HL-60 (cell line): ENCODE results near the gene KRT37.

Experiments used
- POLR2AphosphoS5 ChIP-seq: IDR thresholded peaks from 2 replicates; pipeline ENCODE4 v1.6.1; 2012; ENCODE audit warnings: low read depth
- SPI1 ChIP-seq: IDR thresholded peaks from 2 replicates; pipeline ENCODE4 v1.6.1; 2012; ENCODE audit warnings: low read depth, mild to moderate bottlenecking, borderline replicate concordance
- TF ChIP-seq, protein P1 (sequence below): IDR thresholded peaks from 2 replicates; pipeline ENCODE4 v1.6.1; 2012; ENCODE audit warnings: low read depth; ENCODE audit not compliant: insufficient replicate concordance
- TF ChIP-seq, protein P2 (sequence below): IDR thresholded peaks from one replicate; pipeline ENCODE4 v1.5.1; 2011; ENCODE audit warnings: low read length, control low read depth, inconsistent platforms; ENCODE audit not compliant: insufficient read depth

DNA sequence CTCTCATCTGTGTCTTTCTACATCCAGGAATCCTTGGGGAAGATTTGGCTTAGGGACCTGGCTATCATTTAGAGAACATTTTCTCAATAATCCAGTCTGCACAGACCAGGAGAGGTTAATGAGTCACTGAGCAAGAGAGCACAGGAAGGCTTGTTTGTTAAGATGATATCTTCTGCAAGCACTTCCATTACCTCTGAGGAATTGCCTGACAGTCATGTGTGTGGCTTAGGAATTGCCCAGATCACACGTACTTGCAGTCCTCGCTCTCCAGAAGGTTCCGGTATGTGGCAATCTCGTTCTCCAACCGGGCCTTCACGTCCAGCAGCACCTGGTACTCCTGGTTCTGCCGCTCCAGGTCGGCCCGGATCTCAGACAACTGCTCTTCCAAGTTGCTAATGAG is 3.3 kb downstream of the KRT37 start:
- TF ChIP-seq, protein P1, sequence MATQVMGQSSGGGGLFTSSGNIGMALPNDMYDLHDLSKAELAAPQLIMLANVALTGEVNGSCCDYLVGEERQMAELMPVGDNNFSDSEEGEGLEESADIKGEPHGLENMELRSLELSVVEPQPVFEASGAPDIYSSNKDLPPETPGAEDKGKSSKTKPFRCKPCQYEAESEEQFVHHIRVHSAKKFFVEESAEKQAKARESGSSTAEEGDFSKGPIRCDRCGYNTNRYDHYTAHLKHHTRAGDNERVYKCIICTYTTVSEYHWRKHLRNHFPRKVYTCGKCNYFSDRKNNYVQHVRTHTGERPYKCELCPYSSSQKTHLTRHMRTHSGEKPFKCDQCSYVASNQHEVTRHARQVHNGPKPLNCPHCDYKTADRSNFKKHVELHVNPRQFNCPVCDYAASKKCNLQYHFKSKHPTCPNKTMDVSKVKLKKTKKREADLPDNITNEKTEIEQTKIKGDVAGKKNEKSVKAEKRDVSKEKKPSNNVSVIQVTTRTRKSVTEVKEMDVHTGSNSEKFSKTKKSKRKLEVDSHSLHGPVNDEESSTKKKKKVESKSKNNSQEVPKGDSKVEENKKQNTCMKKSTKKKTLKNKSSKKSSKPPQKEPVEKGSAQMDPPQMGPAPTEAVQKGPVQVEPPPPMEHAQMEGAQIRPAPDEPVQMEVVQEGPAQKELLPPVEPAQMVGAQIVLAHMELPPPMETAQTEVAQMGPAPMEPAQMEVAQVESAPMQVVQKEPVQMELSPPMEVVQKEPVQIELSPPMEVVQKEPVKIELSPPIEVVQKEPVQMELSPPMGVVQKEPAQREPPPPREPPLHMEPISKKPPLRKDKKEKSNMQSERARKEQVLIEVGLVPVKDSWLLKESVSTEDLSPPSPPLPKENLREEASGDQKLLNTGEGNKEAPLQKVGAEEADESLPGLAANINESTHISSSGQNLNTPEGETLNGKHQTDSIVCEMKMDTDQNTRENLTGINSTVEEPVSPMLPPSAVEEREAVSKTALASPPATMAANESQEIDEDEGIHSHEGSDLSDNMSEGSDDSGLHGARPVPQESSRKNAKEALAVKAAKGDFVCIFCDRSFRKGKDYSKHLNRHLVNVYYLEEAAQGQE, result no peak
- TF ChIP-seq, protein P2, sequence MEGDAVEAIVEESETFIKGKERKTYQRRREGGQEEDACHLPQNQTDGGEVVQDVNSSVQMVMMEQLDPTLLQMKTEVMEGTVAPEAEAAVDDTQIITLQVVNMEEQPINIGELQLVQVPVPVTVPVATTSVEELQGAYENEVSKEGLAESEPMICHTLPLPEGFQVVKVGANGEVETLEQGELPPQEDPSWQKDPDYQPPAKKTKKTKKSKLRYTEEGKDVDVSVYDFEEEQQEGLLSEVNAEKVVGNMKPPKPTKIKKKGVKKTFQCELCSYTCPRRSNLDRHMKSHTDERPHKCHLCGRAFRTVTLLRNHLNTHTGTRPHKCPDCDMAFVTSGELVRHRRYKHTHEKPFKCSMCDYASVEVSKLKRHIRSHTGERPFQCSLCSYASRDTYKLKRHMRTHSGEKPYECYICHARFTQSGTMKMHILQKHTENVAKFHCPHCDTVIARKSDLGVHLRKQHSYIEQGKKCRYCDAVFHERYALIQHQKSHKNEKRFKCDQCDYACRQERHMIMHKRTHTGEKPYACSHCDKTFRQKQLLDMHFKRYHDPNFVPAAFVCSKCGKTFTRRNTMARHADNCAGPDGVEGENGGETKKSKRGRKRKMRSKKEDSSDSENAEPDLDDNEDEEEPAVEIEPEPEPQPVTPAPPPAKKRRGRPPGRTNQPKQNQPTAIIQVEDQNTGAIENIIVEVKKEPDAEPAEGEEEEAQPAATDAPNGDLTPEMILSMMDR, result no peak
- TF ChIP-seq POLR2AphosphoS5 (no peak), SPI1 (no peak)
